GM12801 (cell line): ENCODE data around the gene ARMC10.

Experiments
- TF ChIP-seq, protein P1 (sequence below): IDR thresholded peaks from one replicate; pipeline ENCODE4 v1.5.1; 2011; ENCODE audit warnings: control low read depth; ENCODE audit not compliant: insufficient read length; ENCODE audit errors: extremely low read depth

ARMC10 gene

DNA sequence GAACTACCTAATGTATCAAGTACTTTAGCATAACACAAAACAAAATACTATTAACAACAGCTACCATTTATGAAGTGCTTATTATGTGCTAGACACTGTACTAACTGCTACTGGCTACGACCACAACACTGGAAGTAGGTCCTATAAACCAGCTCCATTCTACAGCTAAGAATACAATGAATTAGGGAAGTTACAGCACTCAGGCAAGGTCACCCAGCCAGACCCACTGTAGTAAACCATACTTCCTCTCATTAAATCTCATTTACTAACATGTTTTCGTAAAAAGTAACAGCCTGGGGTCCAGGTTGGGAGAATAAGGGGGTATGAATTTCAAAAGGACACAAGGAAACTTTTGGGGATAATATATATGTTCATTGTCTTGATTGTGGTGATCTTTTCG is 48.6 kb downstream of the ARMC10 start:
- TF ChIP-seq, protein P1, sequence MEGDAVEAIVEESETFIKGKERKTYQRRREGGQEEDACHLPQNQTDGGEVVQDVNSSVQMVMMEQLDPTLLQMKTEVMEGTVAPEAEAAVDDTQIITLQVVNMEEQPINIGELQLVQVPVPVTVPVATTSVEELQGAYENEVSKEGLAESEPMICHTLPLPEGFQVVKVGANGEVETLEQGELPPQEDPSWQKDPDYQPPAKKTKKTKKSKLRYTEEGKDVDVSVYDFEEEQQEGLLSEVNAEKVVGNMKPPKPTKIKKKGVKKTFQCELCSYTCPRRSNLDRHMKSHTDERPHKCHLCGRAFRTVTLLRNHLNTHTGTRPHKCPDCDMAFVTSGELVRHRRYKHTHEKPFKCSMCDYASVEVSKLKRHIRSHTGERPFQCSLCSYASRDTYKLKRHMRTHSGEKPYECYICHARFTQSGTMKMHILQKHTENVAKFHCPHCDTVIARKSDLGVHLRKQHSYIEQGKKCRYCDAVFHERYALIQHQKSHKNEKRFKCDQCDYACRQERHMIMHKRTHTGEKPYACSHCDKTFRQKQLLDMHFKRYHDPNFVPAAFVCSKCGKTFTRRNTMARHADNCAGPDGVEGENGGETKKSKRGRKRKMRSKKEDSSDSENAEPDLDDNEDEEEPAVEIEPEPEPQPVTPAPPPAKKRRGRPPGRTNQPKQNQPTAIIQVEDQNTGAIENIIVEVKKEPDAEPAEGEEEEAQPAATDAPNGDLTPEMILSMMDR, result no peak

- TF ChIP-seq, protein P1, result no peak
Measured at GRCh38 chr7:103124429-103124979, 49.6 kb downstream of the ARMC10 start.

DNA sequence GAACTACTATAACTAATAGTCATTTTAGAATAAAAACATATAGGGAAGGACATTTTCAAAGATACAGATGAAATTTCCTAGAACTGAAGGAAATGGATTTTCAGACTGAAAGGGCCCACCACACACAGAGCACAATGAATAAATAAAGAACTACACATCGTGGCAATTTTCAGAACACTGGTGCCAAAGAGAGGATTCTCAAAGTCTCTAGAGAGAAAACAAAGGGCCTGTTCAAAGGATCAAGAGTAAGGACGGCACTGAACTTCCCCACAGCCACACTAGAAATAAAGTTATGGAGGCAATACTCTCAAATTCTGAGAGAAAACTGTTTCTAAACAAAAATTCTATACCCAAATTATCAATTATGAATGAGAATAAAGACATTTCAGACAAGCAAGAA is 52.1 kb downstream of the ARMC10 start:
- TF ChIP-seq, protein P1, result no peak

- TF ChIP-seq, protein P1, result no peak
Measured at GRCh38 chr7:103129702-103130549, 55.0 kb downstream of the ARMC10 start.

DNA sequence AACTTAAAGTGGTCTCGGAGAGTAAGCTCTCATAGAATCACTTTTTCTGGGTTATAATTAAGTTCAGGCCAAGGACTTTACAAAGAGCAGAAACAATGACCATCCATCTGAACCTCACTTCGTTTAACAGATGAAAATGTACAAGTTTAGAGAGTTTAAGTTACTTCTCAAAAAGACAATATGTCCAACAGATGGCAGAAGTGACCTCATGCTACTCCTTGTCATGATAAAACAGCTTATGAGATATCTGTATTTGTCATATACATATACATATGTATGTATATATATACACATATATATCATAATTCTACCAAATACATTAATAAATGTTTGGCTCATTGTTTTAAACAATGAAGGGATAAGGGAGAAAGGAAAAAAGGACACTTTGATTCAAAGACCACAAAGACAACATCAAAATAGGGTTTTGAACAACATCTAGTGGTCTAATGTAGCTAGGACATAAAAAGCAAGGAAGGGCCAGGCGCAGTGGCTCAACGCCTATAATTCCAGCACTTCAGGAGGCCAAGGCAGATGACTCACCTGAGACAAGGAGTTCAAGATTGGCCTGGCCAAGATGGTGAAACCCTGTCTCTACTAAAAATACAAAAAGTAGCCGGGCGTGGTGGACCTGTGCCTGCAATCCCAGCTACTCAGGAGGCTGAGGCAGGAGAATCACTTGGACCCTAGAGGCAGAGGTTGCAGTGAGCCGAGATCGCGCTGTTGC is 56.1 kb downstream of the ARMC10 start:
- TF ChIP-seq, protein P1, result no peak

DNA sequence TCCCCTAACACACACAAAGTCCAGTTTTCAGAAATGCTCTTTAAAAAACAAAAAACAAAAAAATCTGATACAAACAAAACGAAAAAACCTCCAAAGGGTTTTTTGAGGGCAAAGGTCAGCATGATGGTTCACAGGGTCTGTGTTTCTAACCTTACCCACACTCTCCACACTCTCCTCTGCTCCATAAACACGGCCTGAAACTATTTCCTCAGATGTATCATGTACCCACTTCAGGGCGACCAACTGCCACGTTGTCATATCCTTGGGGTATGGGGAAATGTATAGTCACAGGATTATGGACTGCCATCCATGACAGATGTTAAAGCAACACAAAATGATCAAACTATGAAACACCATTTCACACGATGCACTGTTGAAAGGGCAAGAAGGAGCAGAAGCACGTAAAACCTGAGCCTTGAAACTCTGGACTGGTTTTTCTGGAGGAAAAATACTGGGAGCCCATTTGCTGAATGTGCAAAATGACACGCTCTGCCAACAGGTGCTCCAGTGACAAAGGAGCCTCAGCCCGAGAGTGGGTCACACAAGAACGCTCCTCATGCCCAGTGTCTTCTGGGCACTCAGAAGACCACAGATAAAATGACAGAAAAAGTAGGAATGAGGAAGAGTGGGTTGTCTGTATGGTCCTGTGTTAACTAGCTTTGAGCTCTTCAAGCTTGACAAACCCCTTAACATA is 58.2 kb downstream of the ARMC10 start:
- TF ChIP-seq, protein P1, result no peak
